ENCODE measurements around the gene CPN1. TPM values are rescaled to one million over a fixed set of nuclear protein-coding genes. Genes with fewer than 3 reads are reported as not detected.

Gene CPN1
- total and polyA plus RNA-seq, 9 of the 15 experiments (the other 6 are each of a cell fraction or from before 2014, with no cell fraction given) = 0.15 to 0.17 TPM; not detected in 7

- TF ChIP-seq ETS1 (conservative IDR thresholded peaks at IDR 0.05; ENCODE audit: control insufficient read depth, low read depth, low read length) (no peak), ZNF785 (CRISPR knock-in tag; IDR thresholded peaks at IDR 0.05) (no peak), HMG20B (CRISPR knock-in tag; IDR thresholded peaks at IDR 0.05) (no peak), RFX1 (IDR thresholded peaks at IDR 0.05) (peak; percentile 92), BACH1 (tag; IDR thresholded peaks at IDR 0.05) (peak; percentile 47; the same call in 1 of the 2 replicates), PKNOX1 (IDR thresholded peaks at IDR 0.05) (peak; percentile 98), ZNF282 (CRISPR knock-in tag; IDR thresholded peaks at IDR 0.05) (no peak), DIDO1 (tag; IDR thresholded peaks at IDR 0.05; ENCODE audit: low read depth) (no peak), ZNF274 (IDR thresholded peaks at IDR 0.05; ENCODE audit: borderline replicate concordance, low read depth, low read length) (no peak), NONO (IDR thresholded peaks at IDR 0.05; ENCODE audit: low read depth in 2 of 2, low read length in 1 of 2) (no peak), SREBF1 (IDR thresholded peaks at IDR 0.05; ENCODE audit: borderline replicate concordance, low read depth, low read length) (no peak), ZNF507 (tag; conservative IDR thresholded peaks at IDR 0.05) (no peak), ZNF655 (CRISPR knock-in tag; IDR thresholded peaks at IDR 0.05) (no peak), RBM14 (IDR thresholded peaks at IDR 0.05; ENCODE audit: borderline replicate concordance, insufficient read depth, low read depth, low read length) (no peak), EZH2 (IDR thresholded peaks at IDR 0.05; ENCODE audit: borderline replicate concordance, low read depth, low read length) (no peak), PCBP1 (IDR thresholded peaks at IDR 0.05; ENCODE audit: low read depth, low read length, poor library complexity, severe bottlenecking) (no peak), SNIP1 (IDR thresholded peaks at IDR 0.05; ENCODE audit: low read depth) (no peak)
- TF ChIP-seq, protein P1, sequence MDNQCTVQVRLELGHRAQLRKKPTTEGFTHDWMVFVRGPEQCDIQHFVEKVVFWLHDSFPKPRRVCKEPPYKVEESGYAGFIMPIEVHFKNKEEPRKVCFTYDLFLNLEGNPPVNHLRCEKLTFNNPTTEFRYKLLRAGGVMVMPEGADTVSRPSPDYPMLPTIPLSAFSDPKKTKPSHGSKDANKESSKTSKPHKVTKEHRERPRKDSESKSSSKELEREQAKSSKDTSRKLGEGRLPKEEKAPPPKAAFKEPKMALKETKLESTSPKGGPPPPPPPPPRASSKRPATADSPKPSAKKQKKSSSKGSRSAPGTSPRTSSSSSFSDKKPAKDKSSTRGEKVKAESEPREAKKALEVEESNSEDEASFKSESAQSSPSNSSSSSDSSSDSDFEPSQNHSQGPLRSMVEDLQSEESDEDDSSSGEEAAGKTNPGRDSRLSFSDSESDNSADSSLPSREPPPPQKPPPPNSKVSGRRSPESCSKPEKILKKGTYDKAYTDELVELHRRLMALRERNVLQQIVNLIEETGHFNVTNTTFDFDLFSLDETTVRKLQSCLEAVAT (IDR thresholded peaks at IDR 0.05) = peak in 1 of 2 experiments; percentile 73; a peak in 2 of 4 replicates
- TF ChIP-seq, protein P2, sequence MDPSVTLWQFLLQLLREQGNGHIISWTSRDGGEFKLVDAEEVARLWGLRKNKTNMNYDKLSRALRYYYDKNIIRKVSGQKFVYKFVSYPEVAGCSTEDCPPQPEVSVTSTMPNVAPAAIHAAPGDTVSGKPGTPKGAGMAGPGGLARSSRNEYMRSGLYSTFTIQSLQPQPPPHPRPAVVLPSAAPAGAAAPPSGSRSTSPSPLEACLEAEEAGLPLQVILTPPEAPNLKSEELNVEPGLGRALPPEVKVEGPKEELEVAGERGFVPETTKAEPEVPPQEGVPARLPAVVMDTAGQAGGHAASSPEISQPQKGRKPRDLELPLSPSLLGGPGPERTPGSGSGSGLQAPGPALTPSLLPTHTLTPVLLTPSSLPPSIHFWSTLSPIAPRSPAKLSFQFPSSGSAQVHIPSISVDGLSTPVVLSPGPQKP (CRISPR knock-in tag; IDR thresholded peaks at IDR 0.05) = no peak
Measured at GRCh38 chr10:99993701-99994689, 87.7 kb downstream of the CPN1 start (continued).

Measured in K562 (cell line).